ENCODE results near the gene SLCO2A1. TPM values are rescaled to one million over a fixed set of nuclear protein-coding genes. Genes with fewer than 3 reads are reported as not detected.
A peak's percentile ranks its signal among the peaks of the same experiment; 100 is the strongest.

SLCO2A1 gene
- total RNA-seq, 4 donors from 2014 or later, result 7.8 to 12.0 (median 11.1) TPM

GRCh38 chr3:134013280-134013679 lies 16.4 kb downstream of the SLCO2A1 start:
- Histone ChIP-seq H3K9me3 (no peaks in the 10 kb centered on the region), H3K27ac (no peak overlapping the region), H3K36me3 (no peaks in the 10 kb centered on the region), H3K4me1 (no peaks in the 10 kb centered on the region), H3K4me3 (no peak overlapping the region), H3K27me3 (no peaks in the 10 kb centered on the region)
- WGBS, 2 donors (ENCODE audit: low coverage in 1 of 2), result 54 to 81% methylated on average over 2 of the region's 3 CpGs
- no peak for ATAC-seq
- TF ChIP-seq EP300 (IDR thresholded peaks at IDR 0.05), result no peak
- TF ChIP-seq POLR2AphosphoS5 (IDR thresholded peaks at IDR 0.05), result no peak
- TF ChIP-seq CTCF (IDR thresholded peaks at IDR 0.05), result no peak
- TF ChIP-seq POLR2A (IDR thresholded peaks at IDR 0.05), result no peak

GRCh38 chr3:134009345-134010000 lies 20.3 kb downstream of the SLCO2A1 start:
- Histone ChIP-seq H3K27ac (no peak overlapping the region), H3K4me1 (no peaks in the 10 kb centered on the region), H3K4me3 (no peak overlapping the region), H3K27me3 (no peaks in the 10 kb centered on the region), H3K9me3 (peaks cover 0 to 6% (median 0%) of the 10 kb centered on the region in 3 donors), H3K36me3 (no peaks in the 10 kb centered on the region)
- no peak for ATAC-seq
- WGBS, 2 donors (ENCODE audit: low coverage in 1 of 2), result 73 to 96% methylated on average over 3 to 5 of the region's 5 CpGs
- TF ChIP-seq POLR2A (IDR thresholded peaks at IDR 0.05), result no peak
- TF ChIP-seq POLR2AphosphoS5 (IDR thresholded peaks at IDR 0.05), result no peak
- no peak for TF ChIP-seq CTCF (IDR thresholded peaks at IDR 0.05)
- TF ChIP-seq EP300 (IDR thresholded peaks at IDR 0.05), result no peak

GRCh38 chr3:134008630-134009156 lies 21.0 kb downstream of the SLCO2A1 start:
- Histone ChIP-seq H3K4me3 (no peak overlapping the region), H3K9me3 (peaks cover 0 to 8% (median 0%) of the 10 kb centered on the region in 3 donors), H3K4me1 (no peaks in the 10 kb centered on the region), H3K27me3 (no peaks in the 10 kb centered on the region), H3K27ac (no peak overlapping the region), H3K36me3 (no peaks in the 10 kb centered on the region)
- TF ChIP-seq POLR2A (IDR thresholded peaks at IDR 0.05), result no peak
- TF ChIP-seq CTCF (IDR thresholded peaks at IDR 0.05), result no peak
- TF ChIP-seq EP300 (IDR thresholded peaks at IDR 0.05), result no peak
- peak; percentile 8 for TF ChIP-seq POLR2AphosphoS5 (IDR thresholded peaks at IDR 0.05)
- WGBS, 2 donors (ENCODE audit: low coverage in 1 of 2), result 40 to 50% methylated on average over 1 to 2 of the region's 2 CpGs
- ATAC-seq, result no peak

DNA sequence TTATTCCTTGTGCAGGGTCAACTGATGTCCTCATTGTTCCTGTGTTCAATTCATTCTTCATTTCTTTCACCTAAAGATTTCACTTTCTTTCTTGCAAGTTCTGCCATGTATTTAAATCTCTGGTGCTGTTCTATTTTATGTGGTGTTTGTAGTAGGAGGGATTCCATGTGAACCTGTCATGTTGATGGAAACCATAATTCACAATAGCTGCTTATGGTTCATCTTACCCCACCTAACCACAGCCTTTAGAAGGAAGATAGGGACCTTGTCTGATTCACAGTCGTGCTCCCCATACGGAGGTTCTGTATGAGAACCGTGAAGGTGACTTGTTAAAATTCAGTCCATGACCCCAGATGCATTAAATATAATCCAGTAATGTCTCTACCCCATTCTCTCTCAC lies 21.9 kb downstream of the SLCO2A1 start:
- no peak for TF ChIP-seq EP300 (IDR thresholded peaks at IDR 0.05)
- TF ChIP-seq POLR2AphosphoS5 (IDR thresholded peaks at IDR 0.05), result no peak
- TF ChIP-seq CTCF (IDR thresholded peaks at IDR 0.05), result no peak
- no peak for TF ChIP-seq POLR2A (IDR thresholded peaks at IDR 0.05)
- ATAC-seq, result no peak
- Histone ChIP-seq H3K9me3 (peaks cover 0 to 8% (median 0%) of the 10 kb centered on the region in 3 donors), H3K27me3 (no peaks in the 10 kb centered on the region), H3K4me1 (no peaks in the 10 kb centered on the region), H3K27ac (no peak overlapping the region), H3K4me3 (no peak overlapping the region), H3K36me3 (no peaks in the 10 kb centered on the region)
- WGBS, 2 donors (ENCODE audit: low coverage in 1 of 2), result 58 to 76% methylated on average over 3 of the region's 3 CpGs

- Histone ChIP-seq H3K4me1 (no peaks in the 10 kb centered on the region), H3K27ac (no peak overlapping the region), H3K27me3 (no peaks in the 10 kb centered on the region), H3K36me3 (no peaks in the 10 kb centered on the region), H3K9me3 (peaks cover 0 to 8% (median 0%) of the 10 kb centered on the region in 3 donors), H3K4me3 (no peak overlapping the region)
- no peak for TF ChIP-seq CTCF (IDR thresholded peaks at IDR 0.05)
- 52 to 65% methylated on average over 4 of the region's 4 CpGs for WGBS, 2 donors (ENCODE audit: low coverage in 1 of 2)
- no peak for ATAC-seq
These were observed 24.9 kb downstream of the SLCO2A1 start for GRCh38 chr3:134004841-134005240.

Measured in gastroesophageal sphincter (tissue), 4 donors.